ENCODE data around the gene RPN2. TPM values are rescaled to one million over a fixed set of nuclear protein-coding genes. Genes with fewer than 3 reads are reported as not detected.

Gene RPN2
- polyA plus RNA-seq, 1 of the 3 experiments (the other 2 are of a cell fraction) = 420 TPM

DNA sequence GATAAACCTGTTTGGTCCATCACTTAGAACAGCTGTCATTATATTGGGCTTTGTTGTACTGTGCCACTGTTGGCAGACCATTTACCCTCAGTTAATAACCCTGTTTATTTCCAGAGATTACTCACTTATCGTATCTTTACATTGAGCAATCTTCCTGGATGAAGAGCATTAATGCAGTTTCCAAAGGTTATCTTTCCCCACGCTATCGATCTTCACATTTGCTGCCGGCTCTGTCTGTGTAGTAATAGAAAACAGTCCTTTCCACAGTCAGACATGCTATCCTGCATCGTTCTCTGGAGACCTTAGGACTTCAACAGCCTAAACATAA lies 55.1 kb downstream of the RPN2 start:
- Histone ChIP-seq H3K36me3 (replicated peaks in 1 of 2; ENCODE audit: control insufficient read depth in 1 of 2, insufficient read depth in 2 of 2, low read length in 1 of 2) (peaks cover 71 to 81% of the 10 kb centered on the region in 2 experiments), H3K9ac (no peak overlapping the region), H2AFZ (ENCODE audit: low read depth) (no peak overlapping the region), H3K9me2 (no peaks in the 10 kb centered on the region), H3K9me3 (no peaks in the 10 kb centered on the region), H3K27me3 (ENCODE audit: insufficient read depth) (no peaks in the 10 kb centered on the region), H3K27ac (ENCODE audit: low read depth in 2 of 2, low read length in 1 of 2) (peak overlapping the region; percentile 34 to 99; a peak in 3 of 4 replicates), H3F3A (replicated peaks; ENCODE audit: insufficient read depth) (no peaks in the 10 kb centered on the region), H3K4me1 (ENCODE audit: control insufficient read depth in 1 of 2, insufficient read depth in 2 of 2, low read depth in 1 of 2, low read length in 1 of 2) (peaks cover 0 to 71% of the 10 kb centered on the region in 2 experiments; a peak in 2 of 4 replicates), H3K4me2 (no peak overlapping the region), H4K20me1 (ENCODE audit: insufficient read depth) (no peaks in the 10 kb centered on the region), H3K79me2 (ENCODE audit: insufficient read depth) (no peaks in the 10 kb centered on the region), H3K4me3 (ENCODE audit: low read depth in 2 of 2, low read length in 1 of 2) (no peak overlapping the region)
- ChIA-PET CTCF (interaction anchor here (1.1 to 3.2 kb wide), 4 partner anchors 16 to 82 kb away, joined by 3 to 12 read pairs (median 6); no protein-coding TSS in a partner anchor), POLR2A (no interaction called here)
- TF ChIP-seq RAD21 (IDR thresholded peaks at IDR 0.05; ENCODE audit: low read length) = peak; percentile 21
- TF ChIP-seq FOXM1 (IDR thresholded peaks at IDR 0.05; ENCODE audit: low read depth) = peak; percentile 72; the same call in 1 of the 2 replicates
- TF ChIP-seq RFX5 (IDR thresholded peaks at IDR 0.05; ENCODE audit: low read length) = no peak
- TF ChIP-seq MXI1 (IDR thresholded peaks at IDR 0.05; ENCODE audit: low read depth, low read length) = no peak; the same call in 1 of the 2 replicates
- no peak for TF ChIP-seq EZH2phosphoT487 (IDR thresholded peaks at IDR 0.05; ENCODE audit: borderline replicate concordance, low read depth)
- no peak for TF ChIP-seq REST (IDR thresholded peaks at IDR 0.05; ENCODE audit: low read depth, low read length)
- TF ChIP-seq, protein P1, sequence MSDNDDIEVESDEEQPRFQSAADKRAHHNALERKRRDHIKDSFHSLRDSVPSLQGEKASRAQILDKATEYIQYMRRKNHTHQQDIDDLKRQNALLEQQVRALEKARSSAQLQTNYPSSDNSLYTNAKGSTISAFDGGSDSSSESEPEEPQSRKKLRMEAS (IDR thresholded peaks at IDR 0.05; ENCODE audit: low read depth) = no peak
- peak; percentile 72; the same call in 1 of the 2 replicates for TF ChIP-seq TCF12 (IDR thresholded peaks at IDR 0.05)
- TF ChIP-seq, protein P2, sequence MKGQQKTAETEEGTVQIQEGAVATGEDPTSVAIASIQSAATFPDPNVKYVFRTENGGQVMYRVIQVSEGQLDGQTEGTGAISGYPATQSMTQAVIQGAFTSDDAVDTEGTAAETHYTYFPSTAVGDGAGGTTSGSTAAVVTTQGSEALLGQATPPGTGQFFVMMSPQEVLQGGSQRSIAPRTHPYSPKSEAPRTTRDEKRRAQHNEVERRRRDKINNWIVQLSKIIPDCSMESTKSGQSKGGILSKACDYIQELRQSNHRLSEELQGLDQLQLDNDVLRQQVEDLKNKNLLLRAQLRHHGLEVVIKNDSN (IDR thresholded peaks at IDR 0.05; ENCODE audit: borderline replicate concordance, low read depth) = no peak
- no peak for TF ChIP-seq NRF1 (IDR thresholded peaks at IDR 0.05; ENCODE audit: low read depth, low read length)
- peak; percentile 75; the same call in 1 of the 2 replicates for TF ChIP-seq TEAD4 (IDR thresholded peaks at IDR 0.05; ENCODE audit: borderline replicate concordance, insufficient read depth)
- TF ChIP-seq, protein P3, sequence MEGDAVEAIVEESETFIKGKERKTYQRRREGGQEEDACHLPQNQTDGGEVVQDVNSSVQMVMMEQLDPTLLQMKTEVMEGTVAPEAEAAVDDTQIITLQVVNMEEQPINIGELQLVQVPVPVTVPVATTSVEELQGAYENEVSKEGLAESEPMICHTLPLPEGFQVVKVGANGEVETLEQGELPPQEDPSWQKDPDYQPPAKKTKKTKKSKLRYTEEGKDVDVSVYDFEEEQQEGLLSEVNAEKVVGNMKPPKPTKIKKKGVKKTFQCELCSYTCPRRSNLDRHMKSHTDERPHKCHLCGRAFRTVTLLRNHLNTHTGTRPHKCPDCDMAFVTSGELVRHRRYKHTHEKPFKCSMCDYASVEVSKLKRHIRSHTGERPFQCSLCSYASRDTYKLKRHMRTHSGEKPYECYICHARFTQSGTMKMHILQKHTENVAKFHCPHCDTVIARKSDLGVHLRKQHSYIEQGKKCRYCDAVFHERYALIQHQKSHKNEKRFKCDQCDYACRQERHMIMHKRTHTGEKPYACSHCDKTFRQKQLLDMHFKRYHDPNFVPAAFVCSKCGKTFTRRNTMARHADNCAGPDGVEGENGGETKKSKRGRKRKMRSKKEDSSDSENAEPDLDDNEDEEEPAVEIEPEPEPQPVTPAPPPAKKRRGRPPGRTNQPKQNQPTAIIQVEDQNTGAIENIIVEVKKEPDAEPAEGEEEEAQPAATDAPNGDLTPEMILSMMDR (IDR thresholded peaks at IDR 0.05) = no peak
- TF ChIP-seq GATA2 (CRISPR knock-in tag; IDR thresholded peaks at IDR 0.05) = peak; percentile 99
- peak; percentile 57 for TF ChIP-seq POLR2AphosphoS5 (IDR thresholded peaks at IDR 0.05; ENCODE audit: low read depth, low read length)
- no peak for TF ChIP-seq ELF1 (IDR thresholded peaks at IDR 0.05)
- peak; percentile 34 to 98; a peak in 3 of 4 replicates for TF ChIP-seq EP300 (IDR thresholded peaks at IDR 0.05; ENCODE audit: borderline replicate concordance in 1 of 2, low read depth in 1 of 2, low read length in 1 of 2)
- peak; percentile 93 for TF ChIP-seq FOXJ3 (CRISPR knock-in tag; IDR thresholded peaks at IDR 0.05)
- TF ChIP-seq RCOR1 (IDR thresholded peaks at IDR 0.05; ENCODE audit: low read length) = peak; percentile 97
- TF ChIP-seq, protein P4, sequence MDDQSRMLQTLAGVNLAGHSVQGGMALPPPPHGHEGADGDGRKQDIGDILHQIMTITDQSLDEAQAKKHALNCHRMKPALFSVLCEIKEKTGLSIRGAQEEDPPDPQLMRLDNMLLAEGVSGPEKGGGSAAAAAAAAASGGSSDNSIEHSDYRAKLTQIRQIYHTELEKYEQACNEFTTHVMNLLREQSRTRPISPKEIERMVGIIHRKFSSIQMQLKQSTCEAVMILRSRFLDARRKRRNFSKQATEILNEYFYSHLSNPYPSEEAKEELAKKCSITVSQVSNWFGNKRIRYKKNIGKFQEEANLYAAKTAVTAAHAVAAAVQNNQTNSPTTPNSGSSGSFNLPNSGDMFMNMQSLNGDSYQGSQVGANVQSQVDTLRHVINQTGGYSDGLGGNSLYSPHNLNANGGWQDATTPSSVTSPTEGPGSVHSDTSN (IDR thresholded peaks at IDR 0.05) = no peak
- TF ChIP-seq CHD2 (IDR thresholded peaks at IDR 0.05; ENCODE audit: low read length, partially characterized antibody) = peak; percentile 77
- TF ChIP-seq IRF3 (IDR thresholded peaks at IDR 0.05; ENCODE audit: low read depth, low read length) = no peak; the same call in 1 of the 2 replicates
- no peak for TF ChIP-seq MEF2A (IDR thresholded peaks at IDR 0.05; ENCODE audit: borderline replicate concordance, low read depth)
- peak; percentile 54 for DNase-seq
- 65% methylated on average over 5 of the region's 5 CpGs for WGBS (ENCODE audit: low lambda C conversion rate)
